ENCODE results near the gene TNNT3. TPM values are rescaled to one million over a fixed set of nuclear protein-coding genes. Genes with fewer than 3 reads are reported as not detected.

Gene TNNT3
- total RNA-seq, 1 donor from 2014 or later = not detected

DNA sequence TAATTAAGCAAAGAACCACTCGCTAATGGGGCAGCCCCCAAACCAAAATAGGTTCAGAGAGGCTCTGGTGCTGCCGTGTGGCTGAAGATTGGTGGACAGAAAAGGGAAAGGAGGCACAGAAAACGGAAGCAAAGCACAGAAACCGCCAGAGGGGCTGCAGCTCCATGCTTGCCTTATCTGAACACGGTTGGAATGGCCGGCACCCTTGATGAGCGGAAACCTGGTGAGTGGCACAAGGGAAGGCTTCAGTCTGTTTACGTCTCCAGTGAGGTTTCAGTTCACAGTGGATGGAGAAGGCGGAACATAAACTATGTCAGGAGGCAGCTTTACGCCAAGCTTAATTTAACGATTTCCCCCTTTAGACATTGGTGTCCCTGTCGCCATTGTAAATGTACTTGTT lies 22.6 kb upstream of the TNNT3 start:
- DNase-seq (ENCODE audit: low read depth) = no peak

DNA sequence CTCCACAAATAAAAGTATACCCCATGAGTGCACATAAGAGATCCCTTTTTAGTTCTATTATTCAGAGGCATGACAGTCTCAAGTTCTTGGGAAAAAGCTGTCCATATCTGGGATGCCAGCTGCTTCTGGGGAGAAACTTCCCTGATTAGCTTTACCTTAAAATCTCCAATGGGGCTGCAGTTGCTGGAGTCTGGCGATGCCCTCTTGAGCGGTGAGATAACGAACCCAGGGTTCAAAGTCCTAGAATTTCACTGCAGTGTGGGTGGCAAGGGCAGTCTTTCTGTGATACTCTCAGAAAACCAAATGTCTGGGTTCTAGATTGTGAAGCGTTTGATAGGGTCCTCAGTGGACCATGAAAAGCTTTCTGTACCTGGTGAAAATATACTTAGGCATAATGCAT lies 20.4 kb upstream of the TNNT3 start:
- DNase-seq (ENCODE audit: low read depth) = no peak

- DNase-seq (ENCODE audit: low read depth) = no peak
Measured at GRCh38 chr11:1899686-1900085, 19.8 kb upstream of the TNNT3 start.

DNA sequence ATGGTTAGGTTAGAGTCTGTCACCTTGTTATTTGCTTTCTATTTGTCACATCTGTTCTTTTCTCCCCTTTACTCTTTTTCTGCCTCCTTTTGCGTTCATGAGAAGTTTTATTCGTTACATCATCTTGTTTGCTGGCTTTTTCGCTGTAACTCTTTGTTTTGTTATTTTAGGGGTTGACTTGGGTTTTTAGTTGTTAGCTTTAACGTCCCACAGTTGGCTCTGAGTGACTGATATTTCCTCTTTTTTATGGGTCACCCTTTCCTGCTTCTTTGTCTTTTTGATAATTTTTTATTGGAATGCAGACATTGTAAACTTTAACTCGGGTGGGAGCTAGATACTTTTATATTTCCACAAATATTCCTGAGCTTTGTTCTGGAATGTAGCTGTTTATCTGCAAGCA lies 13.3 kb upstream of the TNNT3 start:
- no peak for DNase-seq (ENCODE audit: low read depth)

- DNase-seq (ENCODE audit: low read depth) = no peak
Measured at GRCh38 chr11:1906611-1907423, 12.7 kb upstream of the TNNT3 start.

DNA sequence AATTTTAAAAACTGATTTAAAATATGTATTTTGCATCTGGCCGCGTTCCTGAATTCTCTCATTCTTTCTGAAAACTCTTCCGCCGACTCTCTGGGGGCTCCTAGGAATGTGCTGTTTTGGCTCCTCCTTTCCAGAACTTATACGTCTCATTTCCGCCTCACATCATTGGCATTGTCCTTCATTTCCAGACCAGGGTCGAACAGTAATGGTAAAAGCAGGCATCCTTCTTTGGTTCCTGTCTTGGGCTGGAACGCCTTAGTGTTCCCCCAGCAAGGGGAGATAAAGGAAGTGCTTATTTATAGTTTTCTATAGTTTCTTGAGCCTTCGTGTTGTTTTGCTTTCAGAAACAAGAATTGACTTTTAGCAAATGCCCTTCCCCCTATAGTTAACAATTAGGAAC lies 10.9 kb upstream of the TNNT3 start:
- no peak for DNase-seq (ENCODE audit: low read depth)

DNA sequence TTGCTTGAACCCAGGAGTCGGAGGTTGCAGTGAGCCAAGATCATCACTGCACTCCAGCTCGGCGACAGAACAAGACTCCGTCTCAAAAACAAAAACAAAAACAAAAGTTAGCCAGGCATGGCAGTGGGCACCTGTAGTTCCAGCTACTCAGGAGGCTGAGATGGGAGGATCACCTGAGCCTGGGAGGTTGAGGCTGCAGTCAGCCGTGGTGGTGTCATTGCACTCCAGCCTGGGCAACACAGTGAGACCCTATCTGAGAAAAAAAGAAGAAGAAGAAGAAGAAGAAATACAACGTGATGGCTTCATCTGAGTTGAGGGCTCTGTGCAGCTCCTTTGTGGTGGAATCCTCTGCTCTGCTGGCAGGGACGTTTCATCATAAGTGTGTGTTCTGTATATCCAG lies 10.0 kb upstream of the TNNT3 start:
- DNase-seq (ENCODE audit: low read depth) = no peak

- no peak for DNase-seq (ENCODE audit: low read depth)
Measured at GRCh38 chr11:1912289-1912878, 7.1 kb upstream of the TNNT3 start.

GRCh38 chr11:1913271-1914060 lies 6.0 kb upstream of the TNNT3 start:
- no peak for DNase-seq (ENCODE audit: low read depth)

DNA sequence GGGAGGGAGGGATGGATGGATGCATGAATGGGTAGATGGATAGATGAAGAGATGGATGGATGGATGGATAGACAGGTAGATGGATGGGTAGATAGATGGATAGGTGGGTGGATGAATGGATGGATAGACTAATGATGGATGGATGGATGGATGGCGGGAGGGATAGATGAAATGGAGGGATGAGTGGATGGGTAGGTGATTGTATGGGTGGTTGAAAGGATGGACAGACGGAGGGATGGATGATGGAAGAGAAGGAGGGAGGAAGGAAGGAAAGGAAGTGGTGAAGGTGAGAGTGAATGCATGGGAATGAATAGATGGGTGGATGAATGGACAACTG lies 3.7 kb upstream of the TNNT3 start:
- no peak for DNase-seq (ENCODE audit: low read depth)

GRCh38 chr11:1916132-1916985 lies 3.1 kb upstream of the TNNT3 start:
- no peak for DNase-seq (ENCODE audit: low read depth)

DNA sequence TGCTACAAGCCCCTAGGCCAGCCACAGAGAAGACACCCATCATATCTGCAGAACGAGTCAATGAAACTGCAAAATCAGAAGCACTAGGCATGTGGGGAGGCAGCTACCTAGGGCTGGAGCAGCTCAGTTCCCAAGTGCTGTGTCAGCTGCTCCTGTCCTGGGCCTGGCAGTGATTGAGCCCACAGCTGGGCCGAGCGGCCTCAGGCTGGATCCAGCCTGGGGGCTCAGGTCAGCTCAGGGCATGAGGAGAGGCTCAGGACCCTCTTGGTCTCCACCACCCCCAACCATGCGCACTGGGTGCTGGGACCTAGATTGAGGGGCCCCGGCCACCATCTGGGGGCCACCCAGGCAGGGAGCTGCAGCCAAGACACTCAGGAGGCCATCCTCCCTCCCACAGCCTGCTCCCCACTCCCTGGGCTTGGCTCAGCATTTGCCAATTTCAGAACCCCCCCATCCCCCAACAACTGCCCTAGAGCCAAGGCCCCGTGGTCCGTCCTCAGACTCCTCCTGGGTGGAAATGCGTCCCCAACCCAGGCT lies 2.4 kb upstream of the TNNT3 start:
- no peak for DNase-seq (ENCODE audit: low read depth)

DNA sequence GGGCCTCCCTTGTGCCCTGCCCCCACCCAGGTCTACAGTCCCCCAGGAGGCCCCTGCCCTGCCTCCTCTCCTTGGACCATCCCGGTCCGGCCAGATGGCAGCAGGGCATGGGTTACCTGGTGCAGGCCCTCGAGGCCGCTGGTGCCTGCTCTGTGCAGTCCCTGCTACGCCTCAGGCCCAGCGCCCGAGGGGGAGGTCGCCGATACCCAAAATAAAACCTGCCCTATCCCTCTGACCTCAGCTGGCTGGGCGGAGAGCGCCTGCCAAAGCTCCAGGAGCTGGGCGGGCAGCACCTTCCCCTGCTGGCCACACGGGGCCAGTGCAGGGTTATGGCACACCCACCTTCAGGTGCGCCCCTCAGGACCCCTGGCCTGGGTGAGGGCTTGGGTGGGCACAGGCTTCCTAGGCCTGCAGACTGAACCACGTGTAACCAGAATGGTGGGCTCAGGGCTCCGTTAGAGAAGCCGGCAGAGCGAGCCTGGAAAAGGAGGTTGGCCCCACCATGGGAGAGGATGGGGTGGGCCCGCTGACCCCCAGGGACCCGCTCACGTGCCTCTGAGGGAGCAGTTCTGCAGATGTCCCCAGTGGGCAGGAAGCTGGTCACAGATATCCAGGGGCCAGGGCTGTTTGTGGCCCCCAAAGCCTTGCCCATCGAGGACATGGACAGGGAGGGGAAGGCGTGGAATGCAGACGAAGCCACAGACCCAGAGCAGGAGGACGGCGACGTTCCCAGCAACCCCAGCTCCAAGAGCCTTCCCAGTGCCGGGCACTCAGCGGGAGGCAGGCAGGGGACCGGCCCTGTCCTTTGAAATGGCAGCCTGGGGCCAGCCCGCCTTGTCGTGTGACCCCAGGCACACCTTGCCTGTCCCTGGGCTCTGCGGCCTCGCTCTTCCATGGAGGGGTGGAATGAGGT lies 1.7 kb upstream of the TNNT3 start:
- DNase-seq (ENCODE audit: low read depth) = no peak

DNA sequence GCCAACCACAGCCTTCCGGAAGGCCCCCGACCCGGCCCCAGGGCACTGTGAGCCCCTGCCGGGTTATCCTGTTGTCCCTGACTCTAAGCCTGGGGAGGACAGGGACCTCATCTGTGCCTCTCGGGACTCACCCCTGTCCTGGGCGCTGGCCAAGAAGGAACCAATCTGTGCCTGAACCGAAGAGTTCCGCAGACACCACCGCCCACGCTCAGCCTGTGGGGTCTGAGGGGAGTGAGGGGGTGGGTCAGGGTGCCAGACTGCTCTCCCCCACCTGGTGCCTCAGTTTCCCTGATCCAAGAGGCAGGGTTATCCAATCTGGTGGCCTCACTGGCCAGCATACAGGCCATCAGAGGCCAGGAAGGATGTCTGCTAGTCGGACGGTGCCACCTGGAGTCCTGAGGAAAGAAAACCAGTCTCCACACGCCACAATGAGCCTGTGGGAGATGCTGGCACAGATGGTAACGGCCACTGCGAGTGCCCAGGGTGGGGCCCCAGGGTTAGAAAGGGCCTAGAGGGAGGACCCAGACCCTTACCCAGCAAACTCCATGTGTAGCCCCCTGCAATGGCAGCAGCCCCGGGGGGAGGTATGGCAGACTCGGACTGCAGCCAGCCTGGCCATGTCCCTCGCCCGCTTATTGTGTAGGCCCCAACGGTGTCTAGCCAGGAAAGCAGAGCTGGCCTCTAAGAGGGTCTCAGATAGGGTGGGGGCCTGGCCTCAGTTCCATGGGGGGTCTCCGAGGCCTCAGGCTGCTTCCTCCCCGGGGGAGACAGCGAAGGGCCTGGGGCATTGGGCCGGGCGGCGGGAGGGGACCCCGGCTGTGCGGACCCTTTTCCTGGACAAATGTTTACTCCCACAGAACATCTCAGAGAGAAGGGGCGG lies 827 bp upstream of the TNNT3 start:
- DNase-seq (ENCODE audit: low read depth) = no peak

GRCh38 chr11:1920128-1920908 lies 815 bp downstream of the TNNT3 start:
- DNase-seq (ENCODE audit: low read depth) = no peak

GRCh38 chr11:1920909-1921573 lies 1.5 kb downstream of the TNNT3 start:
- DNase-seq (ENCODE audit: low read depth) = no peak

DNA sequence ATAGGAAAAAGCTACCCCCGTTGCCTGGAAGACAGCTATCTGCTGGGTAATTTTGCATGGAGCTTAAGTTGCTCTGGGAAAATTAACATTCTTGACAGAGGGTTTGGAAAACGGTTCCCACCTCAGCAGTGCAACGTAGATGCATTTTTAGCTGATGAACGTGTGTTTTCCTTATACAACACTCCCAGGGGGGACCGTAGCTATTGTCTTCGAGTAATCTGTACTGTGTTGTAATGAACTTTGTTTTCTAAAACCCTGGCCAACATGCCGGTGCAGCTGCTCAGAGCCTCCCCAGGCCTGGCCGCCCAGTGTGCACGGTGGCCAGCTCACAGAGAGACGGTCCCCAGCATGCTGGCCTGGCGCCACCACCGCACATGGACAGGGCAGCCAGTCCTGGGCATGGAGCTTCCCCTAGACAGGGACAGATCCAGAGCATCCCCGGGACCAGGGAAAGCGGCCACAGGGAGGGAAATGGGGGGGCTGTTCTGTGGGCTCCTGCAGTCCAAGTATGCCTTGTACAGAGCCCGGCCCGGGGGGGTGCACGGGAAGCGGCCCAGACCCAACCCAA lies 2.2 kb downstream of the TNNT3 start:
- DNase-seq (ENCODE audit: low read depth) = no peak

- DNase-seq (ENCODE audit: low read depth) = no peak
Measured at GRCh38 chr11:1922481-1923081, 3.1 kb downstream of the TNNT3 start.
